Measurements from ENCODE around the gene APOH. TPM values are rescaled to one million over a fixed set of nuclear protein-coding genes. Genes with fewer than 3 reads are reported as not detected.

APOH gene
- polyA plus RNA-seq, 1 donor (not counting 4 experiments of a cell fraction or from before 2014, with no cell fraction given) = not detected

DNA sequence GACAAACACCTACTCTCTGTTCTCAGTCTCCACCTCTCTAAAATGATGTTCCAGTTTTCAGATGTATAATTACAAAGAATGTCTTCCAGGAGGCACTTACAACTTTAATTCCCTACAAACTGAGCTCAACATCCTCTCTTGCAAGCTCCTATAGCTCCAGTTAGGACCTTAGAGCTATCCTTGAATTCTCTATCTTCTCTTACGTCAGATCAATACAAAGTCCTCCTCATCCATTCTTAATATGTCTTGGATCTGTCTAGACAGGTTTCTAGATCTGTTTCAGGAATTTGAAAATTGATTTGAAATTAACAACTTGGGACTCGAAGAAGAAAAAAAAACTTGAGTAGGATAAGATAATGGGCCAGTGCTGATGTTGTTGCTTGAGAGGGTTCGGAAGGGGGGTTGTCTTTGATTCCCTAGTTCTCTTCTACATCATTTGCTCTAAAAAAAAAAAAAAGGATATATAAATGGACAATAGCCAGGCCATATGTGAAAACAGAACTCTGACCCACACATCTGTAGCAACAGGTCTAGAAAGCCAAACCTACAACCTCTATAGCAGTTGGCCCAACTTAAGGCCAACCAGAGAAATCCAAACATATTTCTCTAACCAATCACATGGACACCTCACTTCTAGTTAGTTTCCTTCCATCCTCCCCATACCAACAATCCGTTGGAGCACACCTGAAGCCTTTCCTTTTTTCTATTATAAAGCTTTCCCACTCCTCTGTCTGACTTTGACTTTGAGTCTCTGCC is 746 bp upstream of the APOH start:
- DNase-seq (ENCODE audit: low read depth, low spot score) (no peak), FAIRE-seq (no peak)
- TF ChIP-seq, protein P1, sequence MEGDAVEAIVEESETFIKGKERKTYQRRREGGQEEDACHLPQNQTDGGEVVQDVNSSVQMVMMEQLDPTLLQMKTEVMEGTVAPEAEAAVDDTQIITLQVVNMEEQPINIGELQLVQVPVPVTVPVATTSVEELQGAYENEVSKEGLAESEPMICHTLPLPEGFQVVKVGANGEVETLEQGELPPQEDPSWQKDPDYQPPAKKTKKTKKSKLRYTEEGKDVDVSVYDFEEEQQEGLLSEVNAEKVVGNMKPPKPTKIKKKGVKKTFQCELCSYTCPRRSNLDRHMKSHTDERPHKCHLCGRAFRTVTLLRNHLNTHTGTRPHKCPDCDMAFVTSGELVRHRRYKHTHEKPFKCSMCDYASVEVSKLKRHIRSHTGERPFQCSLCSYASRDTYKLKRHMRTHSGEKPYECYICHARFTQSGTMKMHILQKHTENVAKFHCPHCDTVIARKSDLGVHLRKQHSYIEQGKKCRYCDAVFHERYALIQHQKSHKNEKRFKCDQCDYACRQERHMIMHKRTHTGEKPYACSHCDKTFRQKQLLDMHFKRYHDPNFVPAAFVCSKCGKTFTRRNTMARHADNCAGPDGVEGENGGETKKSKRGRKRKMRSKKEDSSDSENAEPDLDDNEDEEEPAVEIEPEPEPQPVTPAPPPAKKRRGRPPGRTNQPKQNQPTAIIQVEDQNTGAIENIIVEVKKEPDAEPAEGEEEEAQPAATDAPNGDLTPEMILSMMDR (optimal IDR thresholded peaks at IDR 0.05 in 1 of 3, IDR thresholded peaks at IDR 0.05 in 1 of 3, conservative IDR thresholded peaks at IDR 0.05 in 1 of 3; ENCODE audit: extremely low read depth in 1 of 3, insufficient read depth in 2 of 3, low read length in 3 of 3) = no peak
- TF ChIP-seq EZH2 (IDR thresholded peaks at IDR 0.05; ENCODE audit: low read length) = no peak
- Histone ChIP-seq H3K79me2 (ENCODE audit: control insufficient read depth, insufficient read depth, low read length) (no peaks in the 10 kb centered on the region), H3K27me3 (ENCODE audit: control insufficient read depth, extremely low read depth, insufficient read depth, low read length) (no peaks in the 10 kb centered on the region), H2AFZ (ENCODE audit: control insufficient read depth, low read length) (no peak overlapping the region), H3K9ac (ENCODE audit: control insufficient read depth, extremely low read depth, insufficient read depth, low read length) (no peak overlapping the region), H3K4me3 (ENCODE audit: control insufficient read depth in 2 of 3, extremely low read depth in 1 of 3, insufficient read depth in 2 of 3, low read depth in 1 of 3, low read length in 3 of 3) (no peak overlapping the region), H3K9me1 (ENCODE audit: control insufficient read depth, extremely low read depth, insufficient read depth, low read length) (no peaks in the 10 kb centered on the region), H3K4me2 (ENCODE audit: control insufficient read depth, extremely low read depth, insufficient read depth, low read depth, low read length) (no peak overlapping the region), H4K20me1 (ENCODE audit: control insufficient read depth, extremely low read depth, insufficient read depth, low read length) (no peaks in the 10 kb centered on the region), H3K4me1 (ENCODE audit: control insufficient read depth, extremely low read depth, insufficient read depth, low read length) (no peaks in the 10 kb centered on the region), H3K27ac (ENCODE audit: control insufficient read depth, insufficient read depth, low read length) (no peak overlapping the region), H3K9me3 (ENCODE audit: control insufficient read depth, low read depth, low read length) (no peaks in the 10 kb centered on the region), H3K36me3 (ENCODE audit: control insufficient read depth in 2 of 2, extremely low read depth in 1 of 2, insufficient read depth in 2 of 2, low read length in 2 of 2) (no peaks in the 10 kb centered on the region)
- dilution Hi-C loops (cut with MboI; ENCODE audit: extremely low pct_ligation_motif_present, low sequenced_read_pairs) = no loop called here

DNA sequence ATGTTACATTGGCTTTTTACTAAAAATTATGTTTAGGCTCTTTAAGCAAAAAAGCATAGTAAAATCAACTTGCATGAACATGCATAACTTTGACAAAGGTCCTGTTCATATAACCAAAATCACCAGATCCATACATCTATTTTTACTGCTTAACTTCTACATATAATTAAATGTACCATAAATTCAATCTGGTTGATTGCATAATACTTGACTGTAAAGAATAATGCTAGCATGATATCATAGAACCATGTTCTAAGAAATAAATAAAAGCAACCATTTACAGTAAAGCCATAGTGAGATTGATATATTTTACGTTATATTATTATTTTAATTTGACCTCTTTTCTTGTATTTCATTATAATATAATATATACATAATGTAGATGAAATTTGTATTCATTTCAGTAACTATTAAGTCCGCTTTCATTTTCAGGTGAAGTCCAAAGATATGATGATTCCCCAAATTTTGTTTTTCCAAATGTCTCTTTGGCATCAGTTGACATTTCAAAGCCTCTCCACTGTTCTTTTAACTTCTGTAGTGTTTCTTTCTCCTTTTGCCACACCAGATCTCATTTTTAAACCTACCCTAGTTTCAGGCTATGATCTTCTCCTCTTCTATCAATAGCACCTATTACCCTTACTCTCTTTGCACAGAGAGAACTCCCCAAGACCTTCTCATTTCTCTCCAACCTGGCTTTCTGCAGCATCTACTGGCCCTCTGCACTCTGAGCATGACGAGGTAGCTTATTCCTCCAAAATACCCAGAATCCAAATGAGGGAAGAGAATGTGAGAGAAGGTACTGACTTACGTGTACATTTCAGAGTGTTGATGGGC is 1.8 kb downstream of the APOH start:
- Histone ChIP-seq H3K27me3 (ENCODE audit: control insufficient read depth, extremely low read depth, insufficient read depth, low read length) (no peaks in the 10 kb centered on the region), H3K27ac (ENCODE audit: control insufficient read depth, insufficient read depth, low read length) (no peak overlapping the region), H3K4me1 (ENCODE audit: control insufficient read depth, extremely low read depth, insufficient read depth, low read length) (no peaks in the 10 kb centered on the region), H3K9me1 (ENCODE audit: control insufficient read depth, extremely low read depth, insufficient read depth, low read length) (no peaks in the 10 kb centered on the region), H3K9me3 (ENCODE audit: control insufficient read depth, low read depth, low read length) (no peaks in the 10 kb centered on the region), H3K9ac (ENCODE audit: control insufficient read depth, extremely low read depth, insufficient read depth, low read length) (no peak overlapping the region), H3K4me3 (ENCODE audit: control insufficient read depth in 2 of 3, extremely low read depth in 1 of 3, insufficient read depth in 2 of 3, low read depth in 1 of 3, low read length in 3 of 3) (no peak overlapping the region), H3K4me2 (ENCODE audit: control insufficient read depth, extremely low read depth, insufficient read depth, low read depth, low read length) (no peak overlapping the region), H4K20me1 (ENCODE audit: control insufficient read depth, extremely low read depth, insufficient read depth, low read length) (no peaks in the 10 kb centered on the region), H3K36me3 (ENCODE audit: control insufficient read depth in 2 of 2, extremely low read depth in 1 of 2, insufficient read depth in 2 of 2, low read length in 2 of 2) (no peaks in the 10 kb centered on the region), H2AFZ (ENCODE audit: control insufficient read depth, low read length) (no peak overlapping the region), H3K79me2 (ENCODE audit: control insufficient read depth, insufficient read depth, low read length) (no peaks in the 10 kb centered on the region)
- no peak for FAIRE-seq
- DNase-seq (ENCODE audit: low read depth, low spot score) = no peak
- dilution Hi-C loops (cut with MboI; ENCODE audit: extremely low pct_ligation_motif_present, low sequenced_read_pairs) = no loop called here
- TF ChIP-seq EZH2 (IDR thresholded peaks at IDR 0.05; ENCODE audit: low read length) = no peak
- TF ChIP-seq, protein P1 (optimal IDR thresholded peaks at IDR 0.05 in 1 of 3, IDR thresholded peaks at IDR 0.05 in 1 of 3, conservative IDR thresholded peaks at IDR 0.05 in 1 of 3; ENCODE audit: extremely low read depth in 1 of 3, insufficient read depth in 2 of 3, low read length in 3 of 3) = no peak

Measured in keratinocyte (primary cell).